Panc1 (cell line): ENCODE data around the gene AFF3. TPM values are rescaled to one million over a fixed set of nuclear protein-coding genes. Genes with fewer than 3 reads are reported as not detected.

ENCODE experiments used
- ATAC-seq: fragments of 200-7000 bp; cut with Tn5 transposase; 2 replicates; pipeline ENCODE4 v1.9.1; 2020; ENCODE audit warnings: mild to moderate bottlenecking, moderate library complexity
- BruUV-seq: library from RNA; stranded (reverse); fragments of 400-500 nt; replicated peaks from 2 replicates; lab custom pipeline; 2021; lab: Mats Ljungman, UMichigan
- CTCF ChIA-PET: fragments of 300-600 bp; sonication (Branson Sonifier 250); formaldehyde crosslinking; loops from one replicate; lab custom pipeline; 2022; ENCODE audit warnings: antibody characterized with exemption; lab: Charles Lee
- POLR2A ChIA-PET: fragments of 300-600 bp; sonication (Branson Sonifier 250); formaldehyde crosslinking; loops from one replicate; lab custom pipeline; 2022; ENCODE audit warnings: antibody characterized with exemption; lab: Charles Lee
- DNase-seq: peaks from one replicate; pipeline ENCODE4 v3.0.0-alpha.2; 2010; ENCODE audit warnings: low read depth, low spot score
- H3K27ac ChIP-seq: 2 replicates; pipeline ENCODE4 v1.5.1; 2011; ENCODE audit warnings: mild to moderate bottlenecking, low read length, inconsistent platforms
- H3K27me3 ChIP-seq: fragments of 200-500 bp; sonication (Bioruptor generic); 2 replicates; pipeline ENCODE4 v1.6.0; 2014; ENCODE audit warnings: low read length, inconsistent platforms; ENCODE audit not compliant: control insufficient read depth, insufficient read depth
- H3K36me3 ChIP-seq: fragments of 200-500 bp; sonication (Bioruptor generic); 2 replicates; pipeline ENCODE4 v1.5.1; 2014; ENCODE audit warnings: inconsistent platforms, mild to moderate bottlenecking, low read length, moderate library complexity; ENCODE audit not compliant: control insufficient read depth, insufficient read depth
- H3K4me1 ChIP-seq: 2 replicates; pipeline ENCODE4 v1.5.1; 2011; ENCODE audit warnings: inconsistent platforms, mild to moderate bottlenecking, low read length, moderate library complexity; ENCODE audit not compliant: control insufficient read depth, insufficient read depth
- H3K4me3 ChIP-seq, 2 experiments: 2 replicates each; pipeline ENCODE4 v1.5.1; 2011 to 2012; ENCODE audit warnings: low read depth in 2 of 2, low read length in 2 of 2, mild to moderate bottlenecking in 2 of 2, inconsistent platforms in 1 of 2, moderate library complexity in 1 of 2
- H3K9me3 ChIP-seq: fragments of 200-500 bp; sonication (Bioruptor generic); 2 replicates; pipeline ENCODE4 v1.5.1; 2014; ENCODE audit warnings: low read depth, mild to moderate bottlenecking, inconsistent platforms, low read length, moderate library complexity; ENCODE audit not compliant: control insufficient read depth, insufficient read depth
- CTCF ChIP-seq: fragments of 450-650 bp; IDR thresholded peaks from 2 replicates; pipeline ENCODE4 v1.5.1; 2017; ENCODE audit warnings: mild to moderate bottlenecking
- POLR2AphosphoS5 ChIP-seq: IDR thresholded peaks from 2 replicates; pipeline ENCODE4 v1.6.1; 2012; ENCODE audit warnings: mild to moderate bottlenecking, low read depth, low read length, moderate library complexity
- SIN3A ChIP-seq: IDR thresholded peaks from 2 replicates; pipeline ENCODE4 v1.6.1; 2012; ENCODE audit warnings: low read depth, mild to moderate bottlenecking, low read length, moderate library complexity, borderline replicate concordance; ENCODE audit not compliant: insufficient read depth
- TCF7L2 ChIP-seq: IDR thresholded peaks from 2 replicates; pipeline ENCODE4 v1.6.1; 2011; ENCODE audit warnings: mild to moderate bottlenecking, low read depth, low read length, inconsistent platforms
- in situ Hi-C: cut with HindIII; loops from 2 replicates; pipeline ENCODE4 v1.10.0; 2016; ENCODE audit warnings: low sequenced_read_pairs, low pct_unique_long_range_greater_than_20kb
- intact Hi-C: fragments of 100-400 bp; cut with micrococcal nuclease; formaldehyde crosslinking; loops from one replicate; pipeline ENCODE4 v1.10.0; 2022; ENCODE audit not compliant: unreplicated experiment
- total RNA-seq: library from RNA; stranded (reverse); gene quantifications from one replicate; pipeline ENCODE4 v1.2.1, GENCODE V29; 2021; ENCODE audit not compliant: unreplicated experiment
- TF ChIP-seq, protein P1 (sequence below), 2 experiments: IDR thresholded peaks; 2 replicates each; pipeline ENCODE4 v1.6.1; 2011 to 2012; ENCODE audit warnings: low read depth in 2 of 2, control low read depth in 1 of 2, low read length in 1 of 2, mild to moderate bottlenecking in 1 of 2, moderate library complexity in 1 of 2; ENCODE audit not compliant: insufficient read depth in 1 of 2

Gene AFF3
- total RNA-seq, 1 experiment from 2014 or later: 2.2 TPM

- no peak overlapping the region for H3K27ac ChIP-seq
- H3K27me3 ChIP-seq: peaks cover 4% of the 10 kb centered on the region; the same call in 1 of the 2 replicates
- intact Hi-C loops: no loop called here
- no peaks in the 10 kb centered on the region for H3K36me3 ChIP-seq
- DNase-seq: no peak
- BruUV-seq: no TSS peak
- POLR2A ChIA-PET: no interaction called here
- in situ Hi-C loops: no loop called here
- CTCF ChIA-PET: interaction anchor here (0.6 kb wide), 1 partner anchor 1465 kb away, joined by 3 read pairs; no protein-coding TSS in a partner anchor
- TF ChIP-seq CTCF (no peak), SIN3A (no peak), TCF7L2 (no peak), POLR2AphosphoS5 (no peak)
- TF ChIP-seq, protein P1, sequence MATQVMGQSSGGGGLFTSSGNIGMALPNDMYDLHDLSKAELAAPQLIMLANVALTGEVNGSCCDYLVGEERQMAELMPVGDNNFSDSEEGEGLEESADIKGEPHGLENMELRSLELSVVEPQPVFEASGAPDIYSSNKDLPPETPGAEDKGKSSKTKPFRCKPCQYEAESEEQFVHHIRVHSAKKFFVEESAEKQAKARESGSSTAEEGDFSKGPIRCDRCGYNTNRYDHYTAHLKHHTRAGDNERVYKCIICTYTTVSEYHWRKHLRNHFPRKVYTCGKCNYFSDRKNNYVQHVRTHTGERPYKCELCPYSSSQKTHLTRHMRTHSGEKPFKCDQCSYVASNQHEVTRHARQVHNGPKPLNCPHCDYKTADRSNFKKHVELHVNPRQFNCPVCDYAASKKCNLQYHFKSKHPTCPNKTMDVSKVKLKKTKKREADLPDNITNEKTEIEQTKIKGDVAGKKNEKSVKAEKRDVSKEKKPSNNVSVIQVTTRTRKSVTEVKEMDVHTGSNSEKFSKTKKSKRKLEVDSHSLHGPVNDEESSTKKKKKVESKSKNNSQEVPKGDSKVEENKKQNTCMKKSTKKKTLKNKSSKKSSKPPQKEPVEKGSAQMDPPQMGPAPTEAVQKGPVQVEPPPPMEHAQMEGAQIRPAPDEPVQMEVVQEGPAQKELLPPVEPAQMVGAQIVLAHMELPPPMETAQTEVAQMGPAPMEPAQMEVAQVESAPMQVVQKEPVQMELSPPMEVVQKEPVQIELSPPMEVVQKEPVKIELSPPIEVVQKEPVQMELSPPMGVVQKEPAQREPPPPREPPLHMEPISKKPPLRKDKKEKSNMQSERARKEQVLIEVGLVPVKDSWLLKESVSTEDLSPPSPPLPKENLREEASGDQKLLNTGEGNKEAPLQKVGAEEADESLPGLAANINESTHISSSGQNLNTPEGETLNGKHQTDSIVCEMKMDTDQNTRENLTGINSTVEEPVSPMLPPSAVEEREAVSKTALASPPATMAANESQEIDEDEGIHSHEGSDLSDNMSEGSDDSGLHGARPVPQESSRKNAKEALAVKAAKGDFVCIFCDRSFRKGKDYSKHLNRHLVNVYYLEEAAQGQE (IDR thresholded peaks at IDR 0.05; ENCODE audit: insufficient read depth in 1 of 2, low read depth in 2 of 2, low read length in 1 of 2): no peak
- no peaks in the 10 kb centered on the region for H3K9me3 ChIP-seq
- no peak overlapping the region for H3K4me3 ChIP-seq
- no peaks in the 10 kb centered on the region for H3K4me1 ChIP-seq
- no peak for ATAC-seq
These were observed 517.7 kb downstream of the AFF3 start for GRCh38 chr2:99624677-99625076.

GRCh38 chr2:99623613-99624012 is 518.8 kb downstream of the AFF3 start:
- intact Hi-C loops: no loop called here
- ATAC-seq (no peak), DNase-seq (no peak)
- Histone ChIP-seq H3K36me3 (no peaks in the 10 kb centered on the region), H3K9me3 (no peaks in the 10 kb centered on the region), H3K27me3 (peaks cover 4% of the 10 kb centered on the region; the same call in 1 of the 2 replicates), H3K4me3 (no peak overlapping the region), H3K4me1 (no peaks in the 10 kb centered on the region), H3K27ac (no peak overlapping the region)
- in situ Hi-C loops: no loop called here
- ChIA-PET CTCF (interaction anchor here (0.6 kb wide), 1 partner anchor 23 kb away, joined by 7 read pairs; no protein-coding TSS in a partner anchor), POLR2A (no interaction called here)
- TF ChIP-seq SIN3A (no peak), POLR2AphosphoS5 (no peak), CTCF (no peak), TCF7L2 (no peak)
- TF ChIP-seq, protein P1 (IDR thresholded peaks at IDR 0.05; ENCODE audit: insufficient read depth in 1 of 2, low read depth in 2 of 2, low read length in 1 of 2): no peak
- no TSS peak for BruUV-seq
